HG03175 (cell line): ENCODE measurements around the gene OR2T2.
"Not testable (repeated sequence)": the region's sequence is repeated elsewhere in the genome, so short reads cannot be mapped to it uniquely, and the experiment has no call there.

Experiments
- ATAC-seq: cut with Tn5 transposase; IDR thresholded peaks from one replicate; pipeline ENCODE4 v1.9.1; 2021; ENCODE audit warnings: mild to moderate bottlenecking, moderate library complexity; ENCODE audit not compliant: unreplicated experiment

The OR2T2 gene, protein sequence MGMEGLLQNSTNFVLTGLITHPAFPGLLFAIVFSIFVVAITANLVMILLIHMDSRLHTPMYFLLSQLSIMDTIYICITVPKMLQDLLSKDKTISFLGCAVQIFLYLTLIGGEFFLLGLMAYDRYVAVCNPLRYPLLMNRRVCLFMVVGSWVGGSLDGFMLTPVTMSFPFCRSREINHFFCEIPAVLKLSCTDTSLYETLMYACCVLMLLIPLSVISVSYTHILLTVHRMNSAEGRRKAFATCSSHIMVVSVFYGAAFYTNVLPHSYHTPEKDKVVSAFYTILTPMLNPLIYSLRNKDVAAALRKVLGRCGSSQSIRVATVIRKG

DNA sequence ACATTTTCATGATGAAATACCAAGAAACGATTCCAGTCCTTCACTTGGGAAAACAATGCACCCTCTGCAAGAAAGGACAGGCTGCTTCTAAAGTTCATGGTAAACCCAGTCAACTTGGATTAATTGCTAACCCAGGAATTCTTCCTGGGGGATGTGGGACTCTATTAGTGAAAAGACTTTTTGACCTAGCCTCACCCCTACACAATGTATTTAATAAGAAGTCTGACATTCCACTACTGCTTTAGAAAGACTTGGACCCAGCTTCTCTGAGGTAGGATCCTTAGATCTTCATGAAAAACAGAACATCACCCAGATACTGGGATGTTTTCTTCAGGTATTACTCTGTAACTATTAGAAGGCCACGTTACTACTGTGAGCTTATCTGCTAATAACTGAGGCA lies at the start of gene OR2T2:
Gene OR2T2, plus strand, starts transcription at position 239 of the 400 bp plus-strand sequence. CDS start 7,161 bp downstream, outside the sequence.
- ATAC-seq: not testable (repeated sequence)

GRCh38 chr1:248402748-248403147 lies 42.7 kb upstream of the OR2T2 start, which contains the start of gene OR2T1:
Gene OR2T1 (plus strand): TSS chr1:248403048. CDS start chr1:248406148, 3,100 bp downstream.
- ATAC-seq: no peak

- ATAC-seq: no peak
Measured at GRCh38 chr1:248404024-248404423, 41.4 kb upstream of the OR2T2 start.

DNA sequence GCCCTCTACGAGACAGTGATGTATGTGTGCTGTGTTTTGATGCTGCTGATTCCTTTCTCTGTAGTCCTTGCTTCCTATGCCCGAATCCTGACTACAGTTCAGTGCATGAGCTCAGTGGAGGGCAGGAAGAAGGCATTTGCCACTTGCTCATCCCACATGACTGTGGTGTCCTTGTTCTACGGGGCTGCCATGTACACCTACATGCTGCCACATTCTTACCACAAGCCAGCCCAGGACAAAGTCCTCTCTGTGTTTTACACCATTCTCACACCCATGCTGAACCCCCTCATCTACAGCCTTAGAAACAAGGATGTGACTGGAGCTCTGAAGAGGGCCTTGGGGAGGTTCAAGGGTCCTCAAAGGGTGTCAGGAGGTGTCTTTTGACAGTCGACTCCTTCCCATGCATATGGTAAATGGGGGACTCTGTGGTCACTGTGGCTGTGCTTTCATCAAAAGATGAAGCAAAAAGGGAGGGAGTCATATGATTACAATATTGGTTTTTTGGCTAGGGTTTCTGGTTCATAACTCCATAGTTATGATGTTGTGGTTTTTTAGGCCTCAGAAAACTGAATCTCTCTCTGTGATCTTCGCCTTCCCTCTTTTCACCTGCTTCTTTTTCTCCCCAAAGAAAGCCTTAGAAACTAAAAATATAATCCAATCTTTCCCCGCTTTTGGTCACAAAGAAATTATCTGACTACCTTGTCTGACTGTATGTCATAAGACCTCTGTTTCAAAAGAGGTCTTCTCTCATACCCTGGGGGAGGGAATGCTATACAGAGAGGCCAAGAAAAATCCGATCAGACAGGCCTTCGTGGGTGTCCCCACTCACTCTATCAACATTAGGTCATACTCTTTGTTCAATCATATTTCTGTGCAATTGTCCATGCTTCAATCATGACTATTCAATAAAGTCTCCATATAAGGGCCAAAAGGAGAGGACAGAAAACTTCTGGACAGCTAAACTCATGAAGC lies 38.4 kb upstream of the OR2T2 start:
- ATAC-seq: no peak

DNA sequence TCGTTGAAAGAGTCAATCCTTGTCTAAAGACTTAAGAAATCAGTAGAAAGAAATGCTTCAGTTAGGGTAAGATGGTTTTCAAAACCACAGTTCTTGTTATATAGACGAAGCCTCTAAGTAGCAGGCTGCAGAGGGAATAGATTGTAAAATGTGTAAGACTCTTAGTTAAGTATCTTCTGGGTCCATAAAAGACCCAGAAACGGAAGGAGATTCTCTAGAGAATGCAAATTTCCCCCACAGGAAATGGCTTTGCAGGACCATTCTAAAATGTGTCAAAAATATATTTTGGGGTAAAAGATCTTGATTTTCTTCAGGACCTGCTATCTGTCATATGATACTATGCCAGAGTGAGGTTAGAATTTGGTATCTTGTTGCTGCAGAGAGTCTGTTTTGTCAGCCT lies 29.2 kb upstream of the OR2T2 start:
- ATAC-seq: no peak

- no peak for ATAC-seq
Measured at GRCh38 chr1:248417854-248418253, 27.6 kb upstream of the OR2T2 start.

GRCh38 chr1:248421384-248421783 lies 24.1 kb upstream of the OR2T2 start:
- ATAC-seq: no peak

DNA sequence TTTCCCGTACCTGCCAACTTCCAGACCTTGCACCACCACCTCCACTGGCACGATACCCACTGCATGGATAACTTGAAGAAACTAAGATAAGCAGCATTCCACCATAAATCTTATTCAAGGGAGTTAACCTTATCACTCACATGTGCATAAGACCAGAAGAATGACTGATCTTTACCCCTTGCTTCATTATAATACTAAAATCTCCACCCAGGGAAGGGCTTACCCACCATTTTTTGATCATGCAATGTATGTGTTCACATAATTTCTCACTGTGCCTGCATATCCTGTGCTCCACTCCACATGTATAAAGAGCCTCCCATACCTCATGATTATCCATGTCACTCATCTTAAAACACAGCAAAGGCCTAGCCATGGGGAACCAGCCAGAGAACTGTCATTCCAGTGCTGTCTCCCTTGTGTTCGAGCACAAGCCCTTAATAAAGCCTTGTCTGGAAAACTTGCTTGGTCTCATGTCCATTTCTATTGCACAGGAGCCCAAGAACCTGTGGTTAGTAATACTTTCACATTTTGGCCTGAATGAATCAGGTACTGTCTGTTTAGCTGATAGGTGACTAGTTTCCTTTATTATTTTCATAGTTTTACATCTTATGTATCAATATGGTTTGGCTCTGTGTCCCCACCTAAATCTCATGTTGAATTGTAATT lies 17.8 kb upstream of the OR2T2 start:
- ATAC-seq: peak; percentile 55

GRCh38 chr1:248428192-248428533 lies 17.3 kb upstream of the OR2T2 start:
- peak; percentile 96 for ATAC-seq

DNA sequence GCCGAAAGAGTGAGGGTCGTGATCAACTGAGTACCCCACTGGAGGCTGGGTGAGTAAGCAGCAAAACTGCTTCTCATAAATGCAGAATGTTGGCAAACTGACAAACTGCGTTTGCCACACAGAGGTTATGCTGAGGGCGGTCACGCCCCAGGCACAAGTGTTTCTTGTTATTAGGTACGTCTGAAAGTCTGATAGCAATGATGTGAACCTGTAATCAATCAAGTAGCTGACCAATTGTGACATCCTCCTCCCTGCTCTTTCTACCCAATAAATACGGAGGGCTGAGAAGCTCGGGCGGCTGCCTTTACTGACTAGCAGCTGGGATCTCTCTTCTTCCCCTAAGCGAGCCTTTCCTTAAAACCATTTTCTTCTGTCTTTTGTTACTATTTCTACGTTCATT lies 13.8 kb upstream of the OR2T2 start:
- not testable (repeated sequence) for ATAC-seq

GRCh38 chr1:248432201-248432600 lies 13.2 kb upstream of the OR2T2 start:
- ATAC-seq: not testable (repeated sequence)

- ATAC-seq: not testable (repeated sequence)
Measured at GRCh38 chr1:248433811-248434415, 11.5 kb upstream of the OR2T2 start.

DNA sequence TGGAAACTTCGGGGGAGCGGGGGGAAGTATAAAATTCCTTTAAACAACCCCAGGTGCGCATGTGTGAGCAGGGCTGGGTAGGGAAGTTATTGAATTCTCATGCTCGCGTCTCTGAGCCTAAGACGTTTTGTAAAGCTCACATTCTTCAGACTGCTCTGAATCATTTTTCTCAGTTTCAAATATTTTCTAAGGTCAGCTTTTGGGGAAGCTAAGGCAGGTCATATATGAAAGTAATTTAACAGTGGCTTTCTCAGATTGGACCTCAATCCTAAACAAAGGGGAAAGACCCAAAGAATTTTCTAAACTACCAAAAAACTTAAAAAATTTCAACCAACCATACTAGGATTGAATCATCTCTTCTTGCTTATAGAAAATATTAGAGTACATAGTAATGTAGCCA lies 10.5 kb upstream of the OR2T2 start:
- not testable (repeated sequence) for ATAC-seq

DNA sequence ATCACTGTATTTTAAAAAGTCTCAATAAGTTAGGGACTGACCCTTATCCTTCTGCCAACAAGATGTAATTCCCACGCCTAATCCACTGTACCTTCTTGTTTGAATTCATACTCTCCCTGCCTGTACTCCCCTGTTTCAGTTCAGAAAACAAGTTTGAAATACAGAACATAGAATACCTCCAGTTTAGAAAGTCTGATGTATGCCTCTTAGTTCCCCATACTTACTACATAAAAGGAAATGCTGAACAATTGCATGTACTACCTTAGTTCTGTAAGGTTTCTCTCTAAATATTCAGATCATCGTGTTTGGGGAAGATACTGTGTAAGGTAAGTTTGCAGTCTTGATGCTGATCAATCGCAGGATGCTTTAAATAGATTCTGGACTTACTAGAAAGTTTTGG lies 9.1 kb upstream of the OR2T2 start:
- peak; percentile 54 for ATAC-seq

DNA sequence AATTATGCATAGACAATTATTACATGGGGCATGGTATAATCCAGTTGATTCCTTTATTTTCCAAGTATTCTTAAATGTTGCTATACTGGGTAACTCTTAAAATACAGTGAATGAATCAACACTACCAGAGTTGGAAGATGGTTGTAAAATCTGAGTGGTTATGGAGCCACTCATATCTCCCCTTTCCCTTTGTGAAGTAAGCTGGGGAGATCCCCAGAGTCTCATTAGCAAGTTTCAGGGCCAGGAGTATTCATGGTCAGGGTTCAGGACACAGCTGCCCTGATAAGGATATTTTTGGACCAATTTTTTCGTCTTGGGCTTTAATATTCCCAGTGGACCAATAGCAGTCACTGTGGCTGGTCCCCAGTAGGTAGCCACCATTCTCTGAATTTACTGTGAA lies 6.8 kb upstream of the OR2T2 start:
- not testable (repeated sequence) for ATAC-seq

- ATAC-seq: not testable (repeated sequence)
Measured at GRCh38 chr1:248439283-248439682, 6.2 kb upstream of the OR2T2 start.

- not testable (repeated sequence) for ATAC-seq
Measured at GRCh38 chr1:248442500-248443277, 2.7 kb upstream of the OR2T2 start.

GRCh38 chr1:248444603-248445002 lies 834 bp upstream of the OR2T2 start:
- ATAC-seq: not testable (repeated sequence)

- peak; percentile 44 for ATAC-seq
Measured at GRCh38 chr1:248448409-248449074, 3.1 kb downstream of the OR2T2 start.
